GM19238 (cell line): Measurements from ENCODE around the gene MLLT11.
"Not testable (repeated sequence)": the region's sequence is repeated elsewhere in the genome, so short reads cannot be mapped to it uniquely, and the experiment has no call there.

ENCODE experiments used
- DNase-seq: peaks from one replicate; pipeline ENCODE4 v3.0.0; 2011; ENCODE audit warnings: low spot score; ENCODE audit not compliant: insufficient read length

The MLLT11 gene

DNA sequence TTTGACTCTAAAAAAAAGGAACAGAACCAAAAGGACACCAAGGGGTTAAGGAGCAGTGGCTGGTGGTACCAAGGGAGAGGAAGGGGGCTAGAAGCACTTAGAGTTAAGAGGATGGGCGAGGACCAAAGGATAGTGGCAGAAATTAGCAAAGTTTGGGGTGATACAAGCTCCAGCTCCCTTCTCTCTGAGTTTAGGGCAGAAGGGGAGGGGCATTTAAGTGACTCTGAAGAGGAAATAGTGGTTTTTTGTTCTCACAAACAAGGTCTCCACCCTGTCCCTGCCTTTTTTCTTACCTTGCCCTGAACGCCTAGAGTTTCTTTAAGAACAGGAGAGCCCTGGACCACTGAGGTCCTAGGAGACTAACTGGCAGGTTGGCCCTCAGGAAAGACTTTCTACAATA lies 4.0 kb upstream of the MLLT11 start:
- no peak for DNase-seq

DNA sequence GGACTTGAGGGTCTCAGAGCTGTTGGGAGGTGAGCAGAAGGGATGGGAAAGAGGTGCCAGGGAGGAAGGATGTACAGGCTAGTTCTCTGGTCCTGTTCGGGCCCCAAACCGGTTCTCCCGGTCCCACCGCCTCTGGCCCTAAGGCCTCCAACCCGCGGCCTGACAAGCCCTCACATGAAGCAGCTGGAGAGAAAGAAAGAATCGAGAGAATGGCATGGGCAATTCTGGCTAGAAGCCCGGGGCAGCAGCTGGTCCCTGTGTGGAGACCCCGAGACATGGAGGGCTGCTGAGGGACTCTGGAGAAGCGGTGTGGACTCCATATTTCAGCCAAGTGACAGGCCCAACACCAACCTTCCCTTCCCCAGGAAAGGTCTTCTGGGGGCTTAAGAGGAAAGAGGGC lies 1.5 kb upstream of the MLLT11 start:
- no peak for DNase-seq

DNA sequence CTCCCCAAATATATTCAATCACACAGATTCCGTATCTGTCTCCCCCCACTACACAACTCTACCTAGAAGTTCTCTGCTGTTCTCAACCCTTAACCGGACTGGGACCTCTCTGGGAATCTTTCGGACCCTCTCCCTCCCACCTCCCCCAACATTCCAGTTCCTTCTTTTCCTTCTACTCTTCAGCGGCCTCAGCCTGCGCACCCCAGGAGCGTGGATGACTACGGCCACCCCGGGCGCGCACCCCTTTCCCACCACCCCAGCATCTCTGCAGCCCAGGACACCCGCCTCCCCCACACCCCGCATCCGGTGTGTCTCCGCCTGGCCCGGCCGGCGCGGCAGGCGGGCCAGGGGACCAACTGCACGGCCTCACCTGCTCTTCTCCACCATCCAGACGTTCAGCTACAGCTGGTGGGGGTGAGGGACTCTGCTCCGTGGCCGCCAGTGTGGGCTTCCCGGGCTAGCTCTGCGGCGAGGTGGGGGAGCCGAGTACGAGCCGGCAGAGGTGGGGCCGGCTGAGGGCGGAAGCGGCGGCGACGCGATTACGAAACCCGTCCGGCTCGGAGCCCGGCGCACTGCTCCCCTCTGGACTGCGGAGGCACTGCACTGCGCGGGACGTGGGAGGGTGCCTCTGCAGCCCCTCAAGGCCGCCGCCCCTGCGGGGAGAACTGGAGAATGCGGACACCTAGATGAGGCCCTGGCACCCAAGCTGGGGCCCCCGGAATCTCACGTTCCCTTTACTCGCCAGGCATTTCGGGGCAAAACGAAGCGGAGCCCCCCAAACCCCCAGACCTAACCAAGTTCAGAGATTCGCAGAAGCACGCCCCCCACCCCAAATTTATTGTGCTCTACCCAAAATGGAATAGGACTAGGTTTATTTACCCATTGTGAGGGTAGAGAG lies 839 bp upstream of the MLLT11 start, which contains the start of gene CDC42SE1:
Gene CDC42SE1 (minus strand): TSS at position 514 of the 898 bp plus-strand sequence. CDS start 3,892 bp downstream, outside the sequence.
- DNase-seq: peak; percentile 88

DNA sequence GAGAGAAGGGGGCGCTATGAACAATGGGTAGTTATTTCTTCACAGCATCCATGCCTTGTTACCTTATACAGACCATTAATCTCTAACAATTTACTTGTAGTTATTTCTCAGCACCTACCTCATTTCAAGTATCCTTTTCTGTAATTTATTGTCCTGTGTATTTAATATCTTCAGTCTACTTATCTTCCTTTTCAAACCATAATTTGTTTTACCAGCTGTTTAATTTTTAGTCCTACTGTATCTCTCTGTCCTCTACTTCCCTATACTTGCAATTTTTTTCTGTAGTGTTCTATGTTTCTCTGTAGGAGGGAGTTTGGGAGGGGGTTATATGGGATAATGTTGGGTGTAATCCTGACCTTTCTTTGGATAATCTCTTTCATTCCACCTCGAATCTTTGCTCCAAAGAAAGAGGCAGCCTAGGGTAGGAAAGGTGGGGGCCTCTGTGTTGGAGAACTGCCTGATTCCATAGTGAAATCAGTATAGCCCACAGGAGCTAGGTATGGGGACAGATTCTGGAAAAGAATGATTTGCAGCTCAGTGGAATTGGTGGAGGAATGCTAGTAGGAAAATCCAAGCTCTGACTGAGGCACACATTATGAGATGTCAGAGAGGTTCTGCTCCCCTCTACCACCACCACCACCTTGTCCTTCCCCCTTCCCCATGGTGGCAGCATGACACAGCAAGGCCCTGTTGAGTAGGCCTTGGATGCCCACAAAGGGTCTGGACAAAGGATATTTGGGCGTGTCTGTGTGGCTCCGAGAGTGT lies 642 bp downstream of the MLLT11 start:
- DNase-seq: no peak

DNA sequence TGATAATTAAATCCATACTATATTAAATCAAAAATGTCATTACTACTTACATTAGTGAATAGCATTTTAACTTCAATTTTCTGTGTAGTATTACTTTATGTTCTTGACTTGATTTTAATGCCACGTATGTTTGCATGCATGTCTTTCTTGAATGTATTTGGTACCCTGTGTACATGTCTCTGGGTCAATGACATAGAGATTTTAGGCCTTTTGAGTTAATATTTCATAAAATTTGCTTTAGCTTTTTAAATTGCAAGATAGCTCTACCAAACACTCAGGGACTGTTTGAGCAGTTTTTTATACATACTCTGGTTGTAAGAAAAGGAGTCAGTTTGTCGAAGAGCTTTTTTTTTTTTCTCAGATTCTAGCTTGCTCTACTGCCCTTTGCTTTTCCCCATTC lies 1.5 kb downstream of the MLLT11 start:
- DNase-seq: no peak

DNA sequence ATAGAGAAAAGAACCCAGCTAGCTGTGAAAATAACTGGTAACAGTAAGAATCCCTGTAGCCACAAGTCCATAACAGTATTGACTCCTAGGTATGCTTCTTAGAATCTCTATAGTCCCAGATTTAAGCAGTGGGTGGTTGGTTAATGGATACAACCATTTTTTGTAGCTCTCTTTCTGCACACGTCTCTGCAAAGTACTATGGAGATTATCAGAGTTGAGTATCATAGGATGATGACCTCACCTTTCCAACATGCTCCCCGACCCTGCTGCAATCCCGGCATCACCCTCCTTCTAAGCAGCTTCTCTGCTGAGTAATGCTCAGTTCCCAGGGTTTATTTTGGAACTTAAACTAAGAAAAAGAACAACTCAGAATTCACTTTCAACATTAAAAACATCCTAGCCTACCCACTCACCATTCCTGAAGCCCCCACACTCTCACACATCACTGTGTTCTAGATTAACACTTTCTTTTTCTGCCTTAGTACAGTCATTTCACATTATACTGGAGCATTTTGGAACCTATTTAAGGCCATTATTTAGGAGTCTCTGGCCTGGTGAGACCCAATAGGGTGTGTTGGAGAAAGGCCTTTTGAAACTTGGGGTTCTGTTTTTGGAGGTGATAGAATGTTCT lies 2.7 kb downstream of the MLLT11 start:
- DNase-seq: no peak

DNA sequence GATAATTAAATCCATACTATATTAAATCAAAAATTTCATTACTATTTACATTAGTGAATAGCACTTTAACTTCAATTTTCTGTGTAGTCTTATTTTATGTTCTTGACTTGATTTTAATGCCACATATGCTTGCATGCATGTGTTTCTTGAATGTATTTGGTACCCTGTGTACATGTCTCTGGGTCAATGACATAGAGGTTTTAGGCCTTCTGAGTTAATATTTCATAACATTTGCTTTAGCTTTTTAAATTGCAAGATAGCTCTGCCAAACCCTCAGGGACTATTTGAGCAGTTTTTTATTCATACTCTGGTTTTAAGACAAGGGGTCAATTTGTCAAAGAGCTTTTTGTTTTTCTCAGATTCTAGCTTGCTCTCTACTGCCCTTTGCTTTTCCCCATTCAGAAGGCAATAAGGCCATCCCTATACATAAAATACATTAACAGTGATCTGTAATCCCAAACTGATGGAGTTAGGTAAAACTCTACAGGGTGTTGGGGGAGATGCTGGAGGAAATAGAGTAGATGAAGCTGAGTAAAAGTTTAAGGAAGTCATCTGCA lies 5.0 kb downstream of the MLLT11 start:
- DNase-seq: no peak

DNA sequence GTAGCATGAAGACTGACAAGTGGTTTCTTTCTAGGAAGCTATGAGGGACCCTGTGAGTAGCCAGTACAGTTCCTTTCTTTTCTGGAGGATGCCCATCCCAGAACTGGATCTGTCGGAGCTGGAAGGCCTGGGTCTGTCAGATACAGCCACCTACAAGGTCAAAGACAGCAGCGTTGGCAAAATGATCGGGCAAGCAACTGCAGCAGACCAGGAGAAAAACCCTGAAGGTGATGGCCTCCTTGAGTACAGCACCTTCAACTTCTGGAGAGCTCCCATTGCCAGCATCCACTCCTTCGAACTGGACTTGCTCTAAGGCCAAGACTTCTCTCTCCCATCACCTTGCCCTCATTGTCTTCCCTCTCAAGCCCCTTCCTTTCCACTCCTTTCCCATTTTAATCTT lies 7.0 kb downstream of the MLLT11 start:
- no peak for DNase-seq

DNA sequence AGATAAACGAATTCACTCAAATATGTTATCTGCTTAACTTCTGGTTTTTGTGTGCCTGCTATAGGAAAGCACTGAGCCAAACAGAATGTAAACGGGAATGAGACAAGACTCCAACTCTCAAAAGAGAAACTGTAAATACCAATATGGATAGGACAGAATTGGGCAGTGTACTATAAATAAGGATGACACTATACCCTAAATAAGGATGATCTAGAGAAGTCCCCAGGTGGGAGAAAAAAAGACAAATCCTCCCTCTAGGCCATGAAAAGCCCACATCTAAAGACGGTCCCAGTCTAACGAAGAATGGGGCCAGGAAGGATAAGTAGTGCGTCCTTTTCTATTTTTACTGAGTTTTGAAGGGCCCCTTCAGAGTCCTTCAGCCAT lies 8.9 kb downstream of the MLLT11 start:
- no peak for DNase-seq

DNA sequence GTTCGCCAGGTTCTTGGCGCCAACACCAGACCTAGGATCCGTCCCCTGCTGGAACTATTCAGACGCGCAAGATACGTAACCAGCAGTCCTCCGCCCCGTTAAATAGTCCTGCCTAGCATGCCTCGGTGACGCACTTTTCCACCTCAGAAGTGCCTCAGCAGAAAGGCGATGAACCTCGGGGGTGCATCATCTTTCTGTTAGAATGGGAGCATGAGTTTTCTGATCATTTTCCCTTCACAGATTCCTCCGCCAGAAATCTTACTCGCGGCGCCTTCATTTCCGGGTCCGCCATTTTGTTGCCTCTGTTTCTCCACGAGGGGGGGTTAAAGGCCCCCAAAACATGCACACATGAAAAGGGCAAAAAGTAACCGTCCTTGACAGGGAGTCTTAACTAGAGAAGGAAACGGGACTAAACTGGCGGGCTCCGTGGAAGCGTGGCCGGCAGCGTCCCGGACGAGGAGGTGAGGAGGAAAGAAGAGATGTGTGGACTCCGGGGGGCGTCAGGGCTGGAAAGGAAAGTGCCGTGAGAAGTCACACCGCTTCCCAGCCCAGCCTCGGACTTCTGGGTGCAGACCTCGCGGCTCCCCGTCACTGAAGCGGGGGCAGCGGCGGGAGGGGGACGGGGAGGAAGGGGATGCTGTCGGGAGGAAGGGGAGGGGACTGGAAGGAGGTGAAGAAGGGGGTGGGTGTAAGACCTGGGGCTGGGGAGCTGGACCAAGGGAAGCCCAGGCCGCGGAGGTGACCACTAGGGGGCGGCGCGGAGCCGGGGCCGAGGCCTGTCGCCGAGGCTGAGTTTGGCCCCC lies 10.5 kb downstream of the MLLT11 start, which contains the start of gene GABPB2:
Gene GABPB2 (plus strand): TSS at position 288 of the 803 bp plus-strand sequence. CDS start 17,429 bp downstream, outside the sequence.
- DNase-seq: peak; percentile 85

DNA sequence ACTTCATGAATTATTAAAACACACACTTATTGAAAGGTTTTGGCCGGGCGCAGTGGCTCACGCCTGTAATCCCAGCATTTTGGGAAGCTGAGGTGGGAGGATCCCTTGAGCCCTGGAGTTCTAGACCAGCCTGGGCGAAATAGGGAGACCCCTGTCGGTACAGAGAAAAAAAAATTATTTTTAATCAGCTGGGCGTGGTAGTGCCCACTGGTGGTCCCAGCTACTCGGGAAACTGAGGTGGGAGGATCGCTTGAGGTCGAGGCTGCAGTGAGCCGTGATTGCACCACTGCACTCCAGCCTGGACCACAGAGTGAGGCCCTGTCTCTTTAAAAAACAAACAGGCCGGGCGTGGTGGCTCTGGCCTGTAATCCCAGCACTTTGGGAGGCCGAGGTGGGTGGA lies 12.0 kb downstream of the MLLT11 start:
- DNase-seq: no peak

DNA sequence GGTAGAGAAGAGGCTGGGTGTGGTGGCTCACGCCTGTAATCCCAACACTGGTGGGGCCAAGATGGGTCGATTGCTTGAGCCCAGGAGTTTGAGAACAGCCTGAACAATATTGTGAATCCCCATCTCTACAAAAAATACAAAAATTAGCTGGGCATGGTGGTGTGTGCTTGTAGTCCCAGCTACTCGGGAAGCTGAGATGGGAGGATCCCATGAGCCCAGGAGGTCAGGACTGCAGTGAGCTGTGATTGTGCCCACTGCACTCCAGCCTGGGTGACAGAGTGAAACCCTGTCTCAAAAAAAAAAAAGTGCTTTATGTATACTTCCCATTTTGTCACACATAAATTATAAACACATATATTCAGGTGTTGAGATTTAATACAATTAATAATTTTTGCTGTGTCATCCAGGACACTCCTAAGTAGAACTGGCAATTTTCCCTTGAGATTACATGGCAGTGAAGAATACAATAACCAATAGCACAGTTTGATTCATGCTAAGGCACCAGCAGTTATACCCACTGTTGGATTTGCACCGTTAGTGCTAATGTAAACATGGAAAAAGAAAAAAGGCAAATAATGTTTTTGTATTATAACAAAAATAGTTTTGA lies 25.9 kb downstream of the MLLT11 start:
- no peak for DNase-seq

DNA sequence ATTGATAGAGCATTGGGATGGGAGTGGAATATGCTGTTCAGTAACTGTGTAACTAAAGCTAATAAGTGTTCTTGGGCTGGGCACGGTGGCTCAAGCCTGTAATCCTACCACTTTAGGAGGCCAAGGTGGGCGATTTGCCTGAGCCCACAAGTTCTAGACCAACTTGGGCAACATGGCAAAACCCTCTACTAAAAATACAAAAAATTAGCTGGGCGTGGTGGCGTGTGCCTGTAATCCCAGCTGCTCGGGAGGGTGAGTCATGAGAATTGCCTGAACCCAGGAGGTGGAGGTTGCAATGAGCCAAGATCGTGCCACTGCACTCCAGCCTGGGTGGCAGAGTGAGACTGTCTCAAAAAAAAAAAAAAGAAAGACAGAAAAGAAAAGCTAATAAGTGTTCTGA lies 37.2 kb downstream of the MLLT11 start:
- not testable (repeated sequence) for DNase-seq

DNA sequence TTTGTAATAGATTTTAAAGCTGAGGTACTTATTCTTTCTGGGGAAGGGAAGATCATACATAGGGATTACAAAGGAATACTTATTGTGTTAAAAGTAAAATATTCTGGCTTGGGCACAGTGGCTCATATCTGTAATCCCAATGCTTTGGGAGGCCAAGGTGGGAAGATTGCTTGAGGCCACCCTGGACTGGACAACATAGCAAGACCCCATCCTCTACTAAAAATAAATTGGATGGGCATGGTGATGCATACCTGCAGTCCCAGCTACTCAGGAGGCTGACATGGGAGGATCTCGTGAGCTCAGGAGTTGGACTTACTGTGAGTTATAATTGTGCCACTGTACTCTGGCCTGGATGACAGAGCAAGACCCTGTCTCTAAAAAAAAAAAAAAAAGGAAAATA lies 37.9 kb downstream of the MLLT11 start:
- no peak for DNase-seq

DNA sequence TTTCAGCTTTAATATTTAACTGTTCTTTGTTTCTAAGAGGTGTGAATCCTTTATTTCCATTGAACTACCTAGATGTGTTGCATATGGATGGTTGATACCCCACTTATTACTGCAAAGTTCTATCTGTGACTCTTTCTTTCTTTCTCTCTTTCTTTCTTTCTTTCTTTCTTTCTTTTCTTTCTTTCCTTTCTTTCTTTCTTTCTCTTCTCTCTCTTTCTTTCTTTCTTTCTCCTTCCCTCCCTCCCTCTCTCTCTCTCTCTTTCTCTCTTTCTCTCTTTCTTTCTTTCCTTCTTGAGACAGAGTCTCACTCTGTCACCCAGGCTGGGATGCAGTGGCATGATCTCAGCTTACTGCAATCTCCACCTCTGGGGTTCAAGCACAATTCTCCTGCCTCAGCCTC lies 44.4 kb downstream of the MLLT11 start:
- DNase-seq: no peak

DNA sequence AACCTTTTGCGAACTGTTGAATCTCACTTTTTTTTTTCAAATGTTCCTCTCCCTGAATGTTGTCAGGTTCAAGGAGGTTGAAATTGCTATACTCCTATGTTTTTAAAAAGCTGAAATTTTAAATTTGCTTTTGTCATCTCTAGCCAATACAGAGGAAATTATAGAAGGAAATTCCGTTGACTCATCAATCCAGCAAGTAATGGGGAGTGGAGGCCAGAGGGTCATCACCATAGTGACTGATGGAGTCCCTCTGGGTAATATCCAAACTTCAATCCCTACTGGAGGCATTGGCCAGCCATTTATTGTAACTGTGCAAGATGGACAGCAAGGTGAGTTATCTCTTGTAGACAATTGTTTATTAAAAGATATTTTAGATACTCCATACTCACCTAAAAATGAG lies 46.7 kb downstream of the MLLT11 start:
- no peak for DNase-seq

DNA sequence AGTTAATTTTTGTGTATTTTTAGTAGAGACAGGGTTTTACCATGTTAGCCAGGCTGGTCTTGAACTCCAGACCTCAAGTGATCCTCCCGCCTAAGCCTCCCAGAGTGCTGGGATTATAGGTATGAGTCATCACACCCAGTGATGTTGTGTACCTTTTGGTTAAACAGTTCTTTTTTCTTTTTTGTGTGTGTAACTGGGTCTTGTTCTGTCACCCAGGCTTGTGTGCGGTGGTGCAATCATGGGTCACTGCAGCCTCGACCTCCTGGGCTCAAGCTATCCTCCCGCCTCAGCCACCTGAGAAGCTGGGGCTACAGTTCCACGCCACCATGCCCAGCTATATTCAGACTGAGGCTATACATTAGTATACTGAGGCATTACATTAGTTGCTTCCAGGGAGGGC lies 48.1 kb downstream of the MLLT11 start:
- DNase-seq: no peak

DNA sequence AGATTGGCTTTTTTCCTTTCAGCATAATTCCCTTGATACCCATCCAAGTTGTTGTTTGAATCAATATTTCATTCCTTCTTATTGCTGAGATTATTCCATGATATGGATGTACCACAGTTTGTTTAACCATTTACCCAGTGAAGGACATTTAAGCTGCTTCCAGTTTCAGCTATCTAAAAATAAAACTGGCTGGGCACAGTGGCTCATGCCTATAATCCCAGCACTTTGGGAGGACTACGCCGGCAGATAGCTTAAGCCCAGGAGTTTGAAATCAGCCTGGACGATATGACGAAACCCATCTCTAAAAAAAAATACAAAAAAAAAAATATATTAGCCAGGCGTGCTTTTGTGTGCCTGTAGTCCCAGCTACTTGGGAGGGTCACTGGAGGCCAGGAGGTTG lies 53.7 kb downstream of the MLLT11 start:
- DNase-seq: no peak
